NK-92 (cell line): ENCODE results near the gene DDX1.
"Not testable (repeated sequence)": the region's sequence is repeated elsewhere in the genome, so short reads cannot be mapped to it uniquely, and the experiment has no call there.

ENCODE experiments used
- DNase-seq: peaks from one replicate; lab custom pipeline; 2025; ENCODE audit not compliant: unreplicated experiment; lab: John Stamatoyannopoulos, UW

The DDX1 gene

DNA sequence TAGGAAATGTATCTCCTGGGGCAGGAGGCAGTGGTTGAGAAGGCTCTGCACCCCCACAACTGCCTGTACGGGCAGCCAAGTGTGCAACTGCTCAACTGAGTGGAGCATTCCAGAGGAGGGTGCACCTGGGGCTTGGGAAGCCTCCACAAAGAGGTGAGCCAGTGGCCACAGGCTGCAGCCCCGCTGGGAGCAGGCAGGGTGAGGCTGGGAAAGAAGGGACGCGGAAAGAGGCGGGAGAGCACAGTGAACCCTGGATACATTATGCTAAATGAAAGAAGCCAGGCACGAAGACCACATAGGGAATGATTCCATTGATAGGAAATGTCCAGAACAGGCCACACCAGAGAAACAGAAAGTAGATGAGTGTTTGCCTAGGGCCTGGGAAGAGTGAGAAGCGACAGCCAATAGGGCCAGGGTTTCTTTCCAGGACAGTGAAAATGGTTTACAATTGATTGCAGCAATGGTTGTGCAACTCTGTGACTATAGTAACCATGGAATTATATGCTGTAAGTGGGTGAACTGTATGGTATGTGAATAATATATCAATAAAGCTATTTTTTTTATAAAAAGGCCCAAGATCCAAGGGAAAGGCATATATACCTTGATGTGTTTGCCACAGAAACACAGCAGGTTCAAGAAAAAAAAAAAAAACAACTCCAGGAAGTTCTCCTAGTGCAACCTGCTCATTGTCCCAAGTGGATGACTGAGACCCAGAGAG lies 82.4 kb downstream of the DDX1 start:
- DNase-seq: no peak

DNA sequence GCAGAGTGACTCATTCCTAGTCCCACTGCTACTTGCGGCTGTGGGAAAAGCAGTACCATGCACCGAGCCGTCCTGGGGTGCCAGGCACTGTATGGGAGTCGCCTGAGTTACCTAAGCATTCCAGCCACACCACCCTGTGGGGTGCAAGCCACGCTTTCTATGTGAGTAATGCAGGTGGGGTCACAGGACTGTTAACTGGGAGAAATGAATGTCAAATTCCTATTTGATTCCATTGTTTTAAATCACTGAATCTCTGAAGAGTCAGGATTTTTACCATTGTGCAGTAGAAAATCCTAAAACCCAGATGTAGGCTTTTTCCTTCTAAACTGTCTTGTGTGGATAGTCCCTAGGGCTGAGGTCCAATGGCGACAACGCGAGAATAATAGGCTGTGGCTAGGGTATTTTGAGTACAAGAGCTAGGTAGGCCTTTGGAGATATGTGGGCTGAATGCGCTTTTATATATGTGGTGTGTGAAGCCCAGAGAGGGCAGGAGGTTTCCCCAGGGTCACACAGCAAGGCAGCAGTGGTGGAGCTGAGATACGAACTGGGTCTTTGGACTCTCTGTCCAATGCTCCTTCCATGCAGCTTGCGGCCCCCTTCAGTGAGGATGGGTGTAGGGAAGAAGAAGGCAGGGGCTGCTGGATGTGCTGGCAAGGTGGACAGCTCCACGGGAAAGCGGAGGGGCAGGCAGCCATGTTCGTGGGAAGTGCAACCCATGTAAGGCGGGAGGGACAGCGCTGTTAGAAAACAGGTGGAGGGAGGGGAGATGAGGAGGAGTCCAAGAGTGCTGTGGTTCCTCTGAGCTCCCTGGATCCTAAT lies 83.2 kb downstream of the DDX1 start:
- DNase-seq: no peak

DNA sequence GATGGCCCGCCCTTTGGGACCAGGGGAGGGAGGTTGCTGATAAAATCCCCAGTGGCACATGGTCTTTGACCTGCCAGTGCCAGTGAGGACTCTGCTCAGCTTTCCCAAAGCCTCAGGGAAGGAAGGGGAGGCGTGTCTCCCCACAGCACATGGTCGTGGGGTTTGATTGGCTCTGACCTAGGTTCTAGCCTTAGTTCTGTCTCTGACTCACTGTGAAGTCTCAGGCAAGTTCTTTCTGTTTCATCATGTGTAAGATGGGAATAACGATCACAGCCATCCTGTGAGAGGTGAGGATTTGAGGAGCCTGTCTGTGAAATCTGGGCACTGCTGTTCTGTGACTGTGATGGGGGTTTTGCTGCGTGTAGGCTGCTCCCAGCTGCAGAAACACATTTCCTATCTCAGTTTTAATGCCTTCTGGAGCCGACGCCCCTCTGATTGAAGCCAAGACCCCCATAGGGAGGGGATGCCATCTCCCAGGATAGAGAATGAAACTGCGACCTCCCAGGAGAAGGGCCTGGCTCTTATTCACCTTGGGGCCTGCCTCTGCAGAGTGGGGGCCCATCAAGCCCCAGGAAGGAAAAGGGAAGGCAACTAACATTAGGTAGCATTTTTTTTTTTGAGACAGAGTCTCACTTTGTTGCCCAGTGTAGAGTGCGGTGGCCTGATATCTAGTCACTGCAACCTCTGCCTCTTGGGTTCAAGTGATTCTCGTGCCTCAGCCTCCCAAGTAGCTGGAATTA lies 84.0 kb downstream of the DDX1 start:
- DNase-seq: no peak

- DNase-seq: no peak
Observed at GRCh38 chr2:15677141-15677843, 85.6 kb downstream of the DDX1 start.

DNA sequence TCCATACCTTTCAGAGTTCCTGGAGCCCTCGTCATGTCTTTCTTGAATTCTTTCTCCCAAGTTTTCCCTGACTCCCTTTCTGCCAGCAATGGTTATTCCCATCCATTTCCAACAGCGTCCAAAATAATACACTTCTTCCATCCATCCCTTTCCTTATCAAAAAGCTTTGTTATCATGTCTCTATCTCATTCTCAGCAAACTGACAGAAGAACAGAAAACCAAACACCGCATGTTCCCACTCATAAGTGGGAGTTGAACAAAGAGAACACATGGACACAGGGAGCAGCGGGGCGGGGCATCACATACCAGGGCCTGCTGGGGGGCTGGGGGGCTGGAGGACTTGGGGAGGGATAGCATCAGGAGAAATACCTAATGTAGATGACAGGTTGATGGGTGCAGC lies 86.7 kb downstream of the DDX1 start:
- DNase-seq: no peak

GRCh38 chr2:15678909-15679308 lies 87.2 kb downstream of the DDX1 start:
- DNase-seq: no peak

- no peak for DNase-seq
Observed at GRCh38 chr2:15679386-15679924, 87.8 kb downstream of the DDX1 start.

DNA sequence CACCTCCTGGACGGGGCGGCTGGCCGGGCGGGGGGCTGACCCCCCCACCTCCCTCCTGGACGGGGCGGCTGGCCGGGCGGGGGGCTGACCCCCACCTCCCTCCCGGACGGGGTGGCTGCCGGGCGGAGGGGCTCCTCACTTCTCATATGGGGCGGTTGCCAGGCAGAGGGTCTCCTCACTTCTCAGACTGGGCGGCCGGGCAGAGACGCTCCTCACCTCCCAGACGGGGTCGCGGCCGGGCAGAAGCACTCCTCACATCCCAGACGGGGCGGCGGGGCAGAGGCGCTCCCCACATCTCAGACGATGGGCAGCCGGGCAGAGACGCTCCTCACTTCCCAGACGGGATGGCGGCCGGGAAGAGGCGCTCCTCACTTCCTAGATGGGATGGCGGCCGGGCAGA lies 88.5 kb downstream of the DDX1 start:
- not testable (repeated sequence) for DNase-seq
